A549 (cell line): ENCODE measurements around the gene MLYCD. TPM values are rescaled to one million over a fixed set of nuclear protein-coding genes. Genes with fewer than 3 reads are reported as not detected.

Experiments
- ATAC-seq, 2 experiments: fragments of 200-7000 bp in 1 of 2; fragments of >200 bp in 1 of 2; cut with Nextera tagmentation in 1 of 2; cut with Tn5 transposase in 1 of 2; 3 replicates each; pipeline versions ENCODE4 v1.8.0 to v1.9.1; 2018 to 2020; ENCODE audit warnings: mild to moderate bottlenecking in 1 of 2, moderate library complexity in 1 of 2
- CTCF ChIA-PET: fragments of 300-600 bp; sonication (Branson Sonifier 250); formaldehyde crosslinking; extraction: SDS; loops from one replicate; lab custom pipeline; 2021; ENCODE audit warnings: antibody characterized with exemption, inconsistent platforms; lab: Yijun Ruan, JAX
- POLR2A ChIA-PET: fragments of 350-600 bp; formaldehyde crosslinking; extraction: SDS; loops from one replicate; lab custom pipeline; 2021; ENCODE audit warnings: antibody characterized with exemption, inconsistent platforms; lab: Yijun Ruan, JAX
- DNase-seq, 2 experiments: peaks; one replicate each; pipeline versions ENCODE4 v3.0.0 to v3.0.0-alpha.2; 2011 to 2016; ENCODE audit warnings: low read depth in 1 of 2, low spot score in 1 of 2
- FAIRE-seq: peaks from 2 replicates; lab custom pipeline; 2011; peaks lifted over from hg19 to GRCh38; lab: Jason Lieb, UNC
- H3K27ac ChIP-seq, 2 experiments: fragments of >200 bp; sonication (Bioruptor Twin); formaldehyde crosslinking; 3 replicates each; pipeline ENCODE4 v1.5.1; 2016 to 2017
- H3K4me1 ChIP-seq: fragments of >200 bp; sonication (Bioruptor Twin); formaldehyde crosslinking; 3 replicates; pipeline ENCODE4 v1.6.1; 2016
- H3K4me2 ChIP-seq: fragments of >200 bp; sonication (Bioruptor Twin); formaldehyde crosslinking; 3 replicates; pipeline ENCODE4 v1.6.1; 2016
- H3K4me3 ChIP-seq: fragments of >200 bp; sonication (Bioruptor Twin); formaldehyde crosslinking; 3 replicates; pipeline ENCODE4 v1.5.1; 2016
- H3K9me3 ChIP-seq: fragments of >200 bp; sonication (Bioruptor Twin); formaldehyde crosslinking; 3 replicates; pipeline ENCODE4 v1.6.1; 2016
- BCL3 ChIP-seq: fragments of >200 bp; sonication (Bioruptor Twin); formaldehyde crosslinking; IDR thresholded peaks from 3 replicates; pipeline ENCODE4 v1.6.1; 2016
- CBX2 ChIP-seq: fragments of 200-600 bp; sonication (generic); IDR thresholded peaks from 2 replicates; pipeline ENCODE4 v1.6.1; 2016; ENCODE audit warnings: low read depth, mild to moderate bottlenecking, borderline replicate concordance
- EHF ChIP-seq: fragments of 250-450 bp; sonication (Bioruptor Pico); IDR thresholded peaks from 2 replicates; pipeline ENCODE4 v1.5.0; 2020; ENCODE audit warnings: mild to moderate bottlenecking
- ELK1 ChIP-seq: fragments of 150-350 bp; IDR thresholded peaks from 2 replicates; pipeline ENCODE4 v1.6.1; 2014; ENCODE audit warnings: low read depth, mild to moderate bottlenecking, low read length
- FOSL2 ChIP-seq, 2 experiments: fragments of 450-650 bp in 1 of 2; fragments of >200 bp in 1 of 2; sonication (Bioruptor Twin) in 1 of 2; formaldehyde crosslinking; IDR thresholded peaks; 2 replicates each; pipeline versions ENCODE4 v1.5.0 to v1.6.1; 2016 to 2020; ENCODE audit warnings: mild to moderate bottlenecking in 1 of 2, moderate library complexity in 1 of 2
- FOXS1 ChIP-seq: fragments of 250-450 bp; sonication (Bioruptor Pico); IDR thresholded peaks from 2 replicates; pipeline ENCODE4 v1.5.0; 2020; ENCODE audit warnings: mild to moderate bottlenecking, moderate library complexity
- GATA3 ChIP-seq: IDR thresholded peaks from 2 replicates; pipeline ENCODE4 v1.6.1; 2012; ENCODE audit warnings: borderline replicate concordance
- MAFK ChIP-seq: fragments of 450-650 bp; IDR thresholded peaks from 2 replicates; pipeline ENCODE4 v1.6.1; 2014; ENCODE audit not compliant: partially characterized antibody
- MAZ ChIP-seq: fragments of 150-350 bp; IDR thresholded peaks from 2 replicates; pipeline ENCODE4 v1.6.1; 2014; ENCODE audit warnings: antibody characterized with exemption, low read depth, low read length, borderline replicate concordance
- NPAS2 ChIP-seq: fragments of 250-450 bp; sonication (Bioruptor Pico); IDR thresholded peaks from 2 replicates; pipeline ENCODE4 v1.8.0; 2022; ENCODE audit warnings: mild to moderate bottlenecking, moderate library complexity, borderline replicate concordance
- NR3C1 ChIP-seq: fragments of >200 bp; sonication (Bioruptor Twin); formaldehyde crosslinking; IDR thresholded peaks from 3 replicates; pipeline ENCODE4 v1.6.1; 2017
- RNF2 ChIP-seq: fragments of 200-600 bp; sonication (generic); IDR thresholded peaks from 2 replicates; pipeline ENCODE4 v1.6.1; 2016; ENCODE audit warnings: low read depth, mild to moderate bottlenecking, antibody characterized with exemption, moderate library complexity, borderline replicate concordance
- SREBF2 ChIP-seq: fragments of 450-650 bp; IDR thresholded peaks from 2 replicates; pipeline ENCODE4 v1.6.1; 2014; ENCODE audit warnings: mild to moderate bottlenecking, moderate library complexity
- TFCP2L1 ChIP-seq: fragments of 250-450 bp; sonication (Bioruptor Pico); IDR thresholded peaks from 2 replicates; pipeline ENCODE4 v1.5.0; 2021; ENCODE audit warnings: mild to moderate bottlenecking
- WGBS: methylation state at CpG from one replicate; pipeline ENCODE4 v1.1.6; 2017; ENCODE audit errors: missing lambda C conversion rate; 5-methylcytosine and 5-hydroxymethylcytosine counted together
- polyA plus RNA-seq, 4 experiments: library from polyadenylated mRNA; depleted of rRNA in 3 of 4; stranded (reverse); fragments of >200 nt; fragmentation: RNase III in 1 of 4; extraction: RNeasy Plus Mini Kit Qiagen cat#74134 plus additional on column Dnase treatment in 1 of 4; gene quantifications; 2 replicates in 3 of 4; 3 replicates in 1 of 4; pipeline ENCODE4 v1.2.3, GENCODE V29; 2011 to 2017
- TF ChIP-seq, protein P1 (sequence below): fragments of >200 bp; sonication (Bioruptor Twin); formaldehyde crosslinking; IDR thresholded peaks from 3 replicates; pipeline ENCODE4 v1.5.1; 2016
- TF ChIP-seq, protein P2 (sequence below): IDR thresholded peaks from 2 replicates; pipeline ENCODE4 v1.6.1; 2012

The MLYCD gene
- polyA plus RNA-seq, 2 of the 4 experiments (the other 2 are of a cell fraction), result 1.3 to 1.7 TPM

DNA sequence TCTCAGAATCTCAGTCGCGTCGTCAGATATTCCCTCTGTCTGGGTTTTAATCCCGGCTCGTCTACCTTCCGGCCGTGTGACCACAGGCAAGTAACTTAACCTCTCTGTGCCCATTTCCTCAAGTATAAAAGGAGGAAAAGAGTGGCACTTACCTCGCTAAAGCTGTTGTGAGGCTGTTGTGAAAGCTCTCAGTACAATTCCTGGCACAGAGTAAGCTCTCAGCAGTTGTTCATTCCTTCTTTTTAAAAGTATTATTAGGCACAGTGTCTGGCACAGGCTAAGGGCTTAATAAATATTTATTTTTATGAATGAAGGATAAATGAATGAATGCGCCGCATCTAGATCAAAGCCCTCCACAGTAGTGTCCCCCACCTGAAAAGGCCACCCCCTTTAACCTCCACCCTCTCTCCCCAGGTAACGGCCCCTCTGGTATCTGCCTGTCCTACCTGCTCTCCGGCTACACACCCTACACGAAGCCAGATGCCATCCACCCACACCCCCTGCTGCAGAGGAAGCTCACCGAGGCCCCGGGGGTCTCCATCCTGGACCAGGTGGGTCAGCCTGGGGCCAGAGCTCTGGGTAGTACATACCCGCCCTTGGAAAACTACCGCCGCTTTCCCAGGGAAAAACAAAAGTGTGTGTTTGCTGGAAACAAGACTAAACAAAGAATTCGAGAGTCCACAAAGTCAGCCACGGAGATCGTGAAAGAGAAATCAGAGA is 60.1 kb downstream of the MLYCD start (continued):
- TF ChIP-seq CBX2, result no peak
- no peak for TF ChIP-seq FOXS1
- no peak for TF ChIP-seq FOSL2 (IDR thresholded peaks at IDR 0.05)
- no peak for TF ChIP-seq FOSL2 (CRISPR knock-in tag; IDR thresholded peaks at IDR 0.05)

- ChIA-PET POLR2A (no interaction called here), CTCF (interaction anchor here (0.6 to 16.1 kb wide), 2 partner anchors 104 to 227 kb away, joined by 3 to 414 read pairs; partner anchors contain the start of gene TAF1C)
- peaks cover 21% of the 10 kb centered on the region for H3K4me1 ChIP-seq
- no peak for FAIRE-seq
- ATAC-seq, result no peak
- H3K4me2 ChIP-seq, result no peak overlapping the region
- no peaks in the 10 kb centered on the region for H3K9me3 ChIP-seq
- H3K4me3 ChIP-seq, result no peak overlapping the region
- TF ChIP-seq CBX2, result no peak
- no peak for TF ChIP-seq RNF2
- TF ChIP-seq TFCP2L1 (CRISPR knock-in tag), result no peak
- TF ChIP-seq NR3C1, result no peak
- no peak for TF ChIP-seq SREBF2
- TF ChIP-seq MAFK, result peak; percentile 52
- no peak for TF ChIP-seq MAZ
- DNase-seq, result no peak
- 88% methylated on average over 12 of the region's 12 CpGs for WGBS
- H3K27ac ChIP-seq, result no peak overlapping the region
Observed at GRCh38 chr16:83959656-83960434, 60.9 kb downstream of the MLYCD start.

- no peak overlapping the region for H3K4me3 ChIP-seq
- TF ChIP-seq MAFK (no peak), ELK1 (no peak), GATA3 (no peak)
- TF ChIP-seq, all 56 proteins: peak for 0
- peaks cover 13% of the 10 kb centered on the region for H3K4me1 ChIP-seq
- H3K9me3 ChIP-seq, result no peaks in the 10 kb centered on the region
- POLR2A ChIA-PET, result no interaction called here
- no peak overlapping the region for H3K4me2 ChIP-seq
- WGBS, result 90% methylated on average over 18 of the region's 29 CpGs
- no peak for DNase-seq
- CTCF ChIA-PET, result interaction anchor here (1.1 to 16.1 kb wide), 2 partner anchors 84 to 103 kb away, joined by 3 to 414 read pairs; no protein-coding TSS in a partner anchor
- ATAC-seq, result no peak
- H3K27ac ChIP-seq, result no peak overlapping the region
- no peak for FAIRE-seq
Observed at GRCh38 chr16:83960521-83961249, 61.8 kb downstream of the MLYCD start.

DNA sequence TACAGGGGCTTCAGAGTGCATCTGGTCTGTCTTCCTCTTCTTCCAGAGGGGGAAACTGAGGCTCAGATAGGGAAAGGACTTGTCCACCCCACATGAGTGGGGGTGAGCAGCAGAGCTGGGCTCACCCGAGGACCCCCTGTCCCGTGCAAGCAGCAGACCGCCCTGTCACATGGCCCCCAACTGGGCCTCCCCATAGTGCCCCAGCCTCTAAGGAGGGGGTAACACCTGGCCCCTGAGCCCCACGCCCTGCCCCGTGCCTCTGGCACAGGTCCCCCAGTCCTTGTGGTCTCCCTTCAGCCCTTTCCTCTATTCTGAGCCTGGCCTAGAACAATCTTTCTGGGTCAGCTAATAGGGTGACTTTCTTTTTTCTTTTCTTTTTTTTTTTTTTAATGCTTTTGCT is 62.7 kb downstream of the MLYCD start:
- DNase-seq (no peak), ATAC-seq (no peak)
- H3K4me2 ChIP-seq, result no peak overlapping the region
- POLR2A ChIA-PET, result no interaction called here
- TF ChIP-seq EHF (CRISPR knock-in tag) (no peak), NPAS2 (CRISPR knock-in tag) (no peak), BCL3 (no peak)
- TF ChIP-seq, protein P1, sequence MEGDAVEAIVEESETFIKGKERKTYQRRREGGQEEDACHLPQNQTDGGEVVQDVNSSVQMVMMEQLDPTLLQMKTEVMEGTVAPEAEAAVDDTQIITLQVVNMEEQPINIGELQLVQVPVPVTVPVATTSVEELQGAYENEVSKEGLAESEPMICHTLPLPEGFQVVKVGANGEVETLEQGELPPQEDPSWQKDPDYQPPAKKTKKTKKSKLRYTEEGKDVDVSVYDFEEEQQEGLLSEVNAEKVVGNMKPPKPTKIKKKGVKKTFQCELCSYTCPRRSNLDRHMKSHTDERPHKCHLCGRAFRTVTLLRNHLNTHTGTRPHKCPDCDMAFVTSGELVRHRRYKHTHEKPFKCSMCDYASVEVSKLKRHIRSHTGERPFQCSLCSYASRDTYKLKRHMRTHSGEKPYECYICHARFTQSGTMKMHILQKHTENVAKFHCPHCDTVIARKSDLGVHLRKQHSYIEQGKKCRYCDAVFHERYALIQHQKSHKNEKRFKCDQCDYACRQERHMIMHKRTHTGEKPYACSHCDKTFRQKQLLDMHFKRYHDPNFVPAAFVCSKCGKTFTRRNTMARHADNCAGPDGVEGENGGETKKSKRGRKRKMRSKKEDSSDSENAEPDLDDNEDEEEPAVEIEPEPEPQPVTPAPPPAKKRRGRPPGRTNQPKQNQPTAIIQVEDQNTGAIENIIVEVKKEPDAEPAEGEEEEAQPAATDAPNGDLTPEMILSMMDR, result no peak
- TF ChIP-seq, protein P2, sequence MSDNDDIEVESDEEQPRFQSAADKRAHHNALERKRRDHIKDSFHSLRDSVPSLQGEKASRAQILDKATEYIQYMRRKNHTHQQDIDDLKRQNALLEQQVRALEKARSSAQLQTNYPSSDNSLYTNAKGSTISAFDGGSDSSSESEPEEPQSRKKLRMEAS, result no peak
- TF ChIP-seq, all 56 proteins: peak for 0
- Histone ChIP-seq H3K4me1 (peaks cover 4% of the 10 kb centered on the region; the same call in 2 of the 3 replicates), H3K27ac (no peak overlapping the region), H3K9me3 (no peaks in the 10 kb centered on the region), H3K4me3 (no peak overlapping the region)
- CTCF ChIA-PET, result interaction anchor here (1.0 to 16.1 kb wide), 4 partner anchors 8 to 102 kb away, joined by 3 to 414 read pairs (median 4); no protein-coding TSS in a partner anchor
- 91% methylated on average over 5 of the region's 5 CpGs for WGBS
- FAIRE-seq, result no peak
